Kidney epithelial cell (primary cell): ENCODE data around the gene CD200. TPM values are rescaled to one million over a fixed set of nuclear protein-coding genes. Genes with fewer than 3 reads are reported as not detected.

Source experiments
- DNase-seq: peaks from one replicate; pipeline ENCODE4 v3.0.0-alpha.2; 2010; ENCODE audit warnings: low read depth
- H3K27me3 ChIP-seq: 2 replicates; pipeline ENCODE4 v1.6.0; 2011; ENCODE audit warnings: low read length; ENCODE audit not compliant: control insufficient read depth, insufficient read depth
- H3K36me3 ChIP-seq: 2 replicates; pipeline ENCODE4 v1.5.1; 2011; ENCODE audit warnings: low read length; ENCODE audit not compliant: control insufficient read depth, insufficient read depth
- H3K4me3 ChIP-seq: 2 replicates; pipeline ENCODE4 v1.5.1; 2011; ENCODE audit warnings: low read depth, mild to moderate bottlenecking, control low read depth, low read length
- CTCF ChIP-seq: IDR thresholded peaks from 2 replicates; pipeline ENCODE4 v1.5.1; 2011; ENCODE audit warnings: mild to moderate bottlenecking, moderate library complexity, low read length, control low read depth, inconsistent platforms; ENCODE audit not compliant: insufficient read depth, poor library complexity, severe bottlenecking
- total RNA-seq: library from RNA; depleted of rRNA; stranded (reverse); fragments of >200 nt; gene quantifications from 2 replicates; pipeline ENCODE4 v1.2.3, GENCODE V29; 2015

The CD200 gene
- total RNA-seq: 19.2 and 19.3 TPM in 2 replicates

GRCh38 chr3:112333002-112333380, at the start of gene CD200:
Gene CD200 (plus strand): TSS chr3:112333156. CDS start chr3:112333213, 57 bp downstream.
- Histone ChIP-seq H3K4me3 (peak within 1 kb of the TSS; percentile 74), H3K36me3 (no peaks in the 10 kb centered on the region), H3K27me3 (no peaks in the 10 kb centered on the region)
- TF ChIP-seq CTCF: no peak
- DNase-seq: no peak

GRCh38 chr3:112289011-112289410, 43.9 kb upstream of the CD200 start:
- H3K36me3 ChIP-seq: no peaks in the 10 kb centered on the region
- TF ChIP-seq CTCF: no peak
- no peak for DNase-seq
- no peak overlapping the region for H3K4me3 ChIP-seq
- no peaks in the 10 kb centered on the region for H3K27me3 ChIP-seq

- H3K4me3 ChIP-seq: peak within 1 kb of the TSS; percentile 20
- no peaks in the 10 kb centered on the region for H3K27me3 ChIP-seq
- H3K36me3 ChIP-seq: no peaks in the 10 kb centered on the region
- TF ChIP-seq CTCF: peak; percentile 62
- peak; percentile 31 for DNase-seq
Observed at GRCh38 chr3:112293368-112294321, 39.3 kb upstream of the CD200 start, which contains the start of gene SLC9C1. Gene SLC9C1 (minus strand): TSS chr3:112294216. CDS start chr3:112286791, 7,425 bp downstream.

GRCh38 chr3:112297714-112298113, 35.2 kb upstream of the CD200 start:
- no peak for DNase-seq
- H3K27me3 ChIP-seq: no peaks in the 10 kb centered on the region
- H3K4me3 ChIP-seq: no peak overlapping the region
- no peak for TF ChIP-seq CTCF
- H3K36me3 ChIP-seq: no peaks in the 10 kb centered on the region

- TF ChIP-seq CTCF: no peak
- Histone ChIP-seq H3K36me3 (no peaks in the 10 kb centered on the region), H3K27me3 (no peaks in the 10 kb centered on the region), H3K4me3 (no peak overlapping the region)
- no peak for DNase-seq
Observed at GRCh38 chr3:112298781-112299180, 34.2 kb upstream of the CD200 start.
